ENCODE results near the gene P2RX3.
"Not testable (repeated sequence)": the region's sequence is repeated elsewhere in the genome, so short reads cannot be mapped to it uniquely, and the experiment has no call there.

The P2RX3 gene

GRCh38 chr11:57358991-57359390 is 20.8 kb downstream of the P2RX3 start:
- H3K27ac ChIP-seq = no peak overlapping the region
- POLR2A ChIA-PET (ENCODE audit: low non-redundant PET) = no interaction called here
- CTCF ChIA-PET = no interaction called here
- no peak for DNase-seq (ENCODE audit: low spot score)
- no peak for TF ChIP-seq CTCF (conservative IDR thresholded peaks at IDR 0.05; ENCODE audit: low read depth)

- DNase-seq (ENCODE audit: low spot score) = no peak
- H3K27ac ChIP-seq = no peak overlapping the region
- no peak for TF ChIP-seq CTCF (conservative IDR thresholded peaks at IDR 0.05; ENCODE audit: low read depth)
- POLR2A ChIA-PET (ENCODE audit: low non-redundant PET) = no interaction called here
- CTCF ChIA-PET = interaction anchor here (0.6 kb wide), 1 partner anchor 99 kb away, joined by 3 read pairs; no protein-coding TSS in a partner anchor
Measured at GRCh38 chr11:57359396-57359795, 21.2 kb downstream of the P2RX3 start.

- no peak overlapping the region for H3K27ac ChIP-seq
- CTCF ChIA-PET = interaction anchor here (0.6 kb wide), 1 partner anchor 98 kb away, joined by 3 read pairs; no protein-coding TSS in a partner anchor
- no peak for DNase-seq (ENCODE audit: low spot score)
- no peak for TF ChIP-seq CTCF (conservative IDR thresholded peaks at IDR 0.05; ENCODE audit: low read depth)
- POLR2A ChIA-PET (ENCODE audit: low non-redundant PET) = no interaction called here
Measured at GRCh38 chr11:57359896-57360690, 21.9 kb downstream of the P2RX3 start.

- H3K27ac ChIP-seq = no peak overlapping the region
- DNase-seq (ENCODE audit: low spot score) = no peak
- CTCF ChIA-PET = no interaction called here
- POLR2A ChIA-PET (ENCODE audit: low non-redundant PET) = no interaction called here
- TF ChIP-seq CTCF (conservative IDR thresholded peaks at IDR 0.05; ENCODE audit: low read depth) = no peak
Measured at GRCh38 chr11:57360991-57361390, 22.8 kb downstream of the P2RX3 start.

- CTCF ChIA-PET; DNase-seq (ENCODE audit: low spot score); POLR2A ChIA-PET (ENCODE audit: low non-redundant PET); H3K27ac ChIP-seq: not testable (repeated sequence)
Measured at GRCh38 chr11:57361420-57361819, 23.3 kb downstream of the P2RX3 start.

- POLR2A ChIA-PET (ENCODE audit: low non-redundant PET) = no interaction called here
- no peak for TF ChIP-seq CTCF (conservative IDR thresholded peaks at IDR 0.05; ENCODE audit: low read depth)
- CTCF ChIA-PET = interaction anchor here (1.2 kb wide), 1 partner anchor 97 kb away, joined by 4 read pairs; no protein-coding TSS in a partner anchor
- no peak for DNase-seq (ENCODE audit: low spot score)
- no peak overlapping the region for H3K27ac ChIP-seq
Measured at GRCh38 chr11:57361926-57362325, 23.8 kb downstream of the P2RX3 start.
